Left lobe of liver (tissue), 1 donor: Measurements from ENCODE around the gene ARL8B. TPM values are rescaled to one million over a fixed set of nuclear protein-coding genes. Genes with fewer than 3 reads are reported as not detected.

Experiments
- total RNA-seq: library from RNA; stranded (reverse); gene quantifications from one replicate; pipeline ENCODE4 v1.2.1, GENCODE V29; 2021
- donor health status: DM: no; HTN: yes; CAD: no.

Gene ARL8B
- total RNA-seq, 1 donor from 2014 or later, result 22.2 TPM

Other genes starting within 250 kb of the ARL8B start
- gene BHLHE40, start 142.9 kb upstream of the ARL8B start, total RNA-seq, result 26.4 TPM
- 81.1 TPM for gene EDEM1, start 65.4 kb downstream of the ARL8B start, total RNA-seq